Stimulated activated CD8-positive, alpha-beta memory T cell treated with anti-CD3 and anti-CD28 coated beads, Interleukin-7, amount 100 ng/mL, for 24 hours (primary cell): Measurements from ENCODE around the gene YES1.
A peak's percentile ranks its signal among the peaks of the same experiment; 100 is the strongest.
"Not testable (repeated sequence)": the region's sequence is repeated elsewhere in the genome, so short reads cannot be mapped to it uniquely, and the experiment has no call there.

ENCODE experiments used
- DNase-seq: peaks from one replicate; pipeline ENCODE4 v3.0.0-alpha.2; 2020; ENCODE audit warnings: low read depth

YES1 gene

DNA sequence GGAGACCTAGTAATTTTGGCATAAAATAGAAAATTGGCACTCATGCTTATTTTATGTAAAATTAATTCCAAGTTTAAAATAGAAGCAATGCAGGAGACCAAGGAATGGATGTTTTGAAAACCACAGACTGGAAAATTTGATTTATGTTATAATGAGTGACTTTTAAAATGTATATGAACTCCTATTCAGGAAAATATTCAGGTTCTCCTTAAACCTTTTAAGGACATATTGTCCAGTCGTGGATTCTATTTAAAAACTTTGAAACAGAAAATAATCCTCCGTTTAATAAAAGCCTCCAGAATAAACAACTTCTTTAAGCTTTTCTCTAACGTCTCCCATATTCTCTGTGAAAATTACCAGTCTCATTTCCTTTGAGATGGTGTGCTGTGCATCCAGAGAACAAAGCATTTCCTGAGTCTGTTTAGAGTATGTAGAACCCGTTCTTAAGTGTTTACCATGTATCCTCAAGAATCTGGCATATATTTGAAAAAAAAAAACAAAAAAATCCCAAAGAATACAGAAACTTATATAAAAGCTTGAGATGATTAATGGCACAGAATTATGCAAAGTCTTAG is 8.6 kb upstream of the YES1 start:
- DNase-seq, result no peak

DNA sequence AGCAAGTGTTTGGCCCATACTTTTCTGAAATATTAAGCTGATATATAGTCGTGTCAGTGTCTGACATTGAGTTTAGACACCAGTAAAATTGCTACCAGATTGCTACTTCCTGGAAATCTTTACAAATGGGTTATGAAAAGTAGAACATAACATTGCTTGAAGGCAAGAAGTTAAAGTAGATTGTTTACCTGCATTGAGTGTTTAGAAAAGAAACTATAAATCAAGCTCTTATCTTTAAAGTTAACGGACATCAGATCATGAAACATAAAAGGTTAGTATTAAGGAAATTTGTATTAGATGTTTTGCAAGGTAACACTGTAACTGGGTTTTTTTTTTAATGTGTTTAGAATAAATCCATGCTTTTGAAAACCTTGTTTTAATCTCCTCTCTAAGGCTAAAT is 4.8 kb upstream of the YES1 start:
- DNase-seq, result no peak

GRCh38 chr18:816088-816653 is 4.1 kb upstream of the YES1 start:
- DNase-seq, result no peak

- DNase-seq, result no peak
These were observed 3.3 kb upstream of the YES1 start for GRCh38 chr18:815353-815752.

DNA sequence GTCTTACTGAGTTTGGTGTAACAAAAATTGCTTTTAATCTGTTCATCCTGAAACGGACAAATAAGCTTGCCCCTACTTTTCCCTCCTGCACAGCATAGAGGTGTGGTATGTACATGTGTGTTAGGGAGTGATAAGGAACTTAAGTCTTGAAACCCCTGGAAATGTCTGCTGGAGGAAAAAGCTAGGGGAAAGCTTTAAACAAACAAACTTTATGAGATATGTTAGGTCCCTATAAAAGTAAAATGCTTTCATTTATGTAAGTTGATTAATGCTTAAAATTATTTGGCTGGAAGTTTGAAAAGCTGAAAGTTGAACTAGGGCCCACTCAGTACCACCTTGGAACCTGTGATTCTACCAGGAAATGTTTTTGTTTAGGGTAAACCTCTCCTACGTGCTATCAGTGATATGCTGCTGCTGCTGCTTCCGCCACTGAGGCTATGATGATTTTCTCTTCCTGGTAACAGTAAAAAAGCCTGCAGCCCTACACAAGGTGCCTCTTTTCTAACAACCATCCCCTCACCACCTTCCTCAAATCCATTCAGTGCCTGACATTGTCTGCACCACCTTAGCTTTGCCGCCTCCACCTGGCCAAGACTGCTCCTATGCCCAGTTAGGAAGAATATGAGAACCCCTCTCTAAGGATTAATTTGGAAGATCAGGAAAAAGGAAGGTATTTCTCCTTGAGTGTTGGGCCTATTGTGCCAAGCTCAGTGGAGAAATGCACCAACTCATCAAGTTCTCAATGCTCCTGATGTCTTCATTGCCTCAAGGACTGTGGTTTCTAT is 2.5 kb upstream of the YES1 start:
- DNase-seq, result no peak

GRCh38 chr18:813172-814071 is 1.4 kb upstream of the YES1 start:
- no peak for DNase-seq

DNA sequence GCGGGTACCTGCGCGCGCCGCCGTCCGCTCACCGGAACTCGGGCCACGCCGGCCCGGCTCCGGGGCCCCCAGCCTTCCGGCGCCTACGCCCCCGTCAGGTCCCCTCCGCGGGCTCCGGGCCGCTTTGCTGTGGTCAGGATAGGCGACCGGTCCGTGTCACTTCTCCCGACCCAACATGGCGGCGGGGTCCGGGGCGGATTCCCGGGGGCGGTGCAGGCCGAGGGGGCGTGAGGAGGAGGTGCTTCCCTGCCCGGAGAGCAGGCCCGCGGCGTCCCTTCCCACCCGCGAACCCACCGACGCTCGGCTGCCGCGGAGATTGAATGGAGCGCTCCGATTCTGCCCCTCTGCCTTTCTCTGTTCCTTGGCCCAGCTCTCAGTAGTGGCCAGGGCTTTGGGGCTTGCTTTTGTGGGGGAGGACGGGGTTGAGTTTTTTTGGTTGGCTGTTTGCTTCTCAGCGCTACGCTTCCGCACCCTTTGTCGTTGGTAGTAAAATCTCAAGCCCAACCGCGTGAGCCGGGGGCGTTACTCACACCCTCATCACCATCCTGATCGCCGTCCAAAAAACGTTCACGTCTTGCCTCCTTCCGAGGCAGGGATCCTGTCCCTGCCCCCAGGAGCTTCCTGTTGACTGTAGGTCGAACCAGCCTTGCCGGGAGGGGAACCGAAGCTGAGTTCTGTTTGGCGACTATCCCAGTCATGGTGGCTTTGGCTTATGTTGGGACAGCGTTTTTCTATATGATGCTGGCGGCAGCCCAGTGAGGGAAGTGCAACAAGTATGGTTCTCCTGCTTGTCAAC is 532 bp upstream of the YES1 start:
- DNase-seq, result peak; percentile 48

DNA sequence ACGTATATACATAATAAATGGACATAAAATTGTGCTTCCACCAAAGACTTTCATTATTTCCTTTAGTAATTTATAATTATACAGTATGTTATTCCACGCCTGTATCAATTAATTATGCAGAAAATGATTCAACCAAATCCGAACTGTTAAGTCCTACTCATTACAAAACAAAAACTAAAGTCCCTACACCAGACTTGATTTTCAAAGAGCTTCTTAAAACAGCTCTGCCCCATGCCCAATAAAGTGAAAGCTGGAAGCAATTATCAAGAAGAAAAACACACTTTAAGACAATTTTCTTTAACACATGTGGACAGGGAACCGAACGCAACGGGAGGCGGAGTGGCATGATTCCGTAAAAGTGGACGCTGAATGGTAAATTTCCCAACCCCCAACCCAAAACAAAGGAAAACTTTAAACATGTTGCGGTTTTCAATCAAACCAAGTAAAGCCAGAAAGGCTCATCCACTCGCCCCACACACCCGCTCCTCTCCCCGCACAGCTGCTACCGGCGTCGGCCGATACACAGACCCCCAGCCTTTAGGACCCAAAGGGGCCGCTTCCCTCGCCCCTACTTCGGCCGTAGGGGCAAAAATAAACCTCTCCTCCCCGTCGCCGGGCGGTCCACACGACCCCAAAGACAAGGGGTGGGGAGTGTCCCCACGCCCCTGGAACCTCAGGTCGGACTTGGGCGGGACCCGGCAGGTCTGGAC is 705 bp downstream of the YES1 start:
- no peak for DNase-seq

GRCh38 chr18:809985-810642 is 1.9 kb downstream of the YES1 start:
- DNase-seq, result no peak

DNA sequence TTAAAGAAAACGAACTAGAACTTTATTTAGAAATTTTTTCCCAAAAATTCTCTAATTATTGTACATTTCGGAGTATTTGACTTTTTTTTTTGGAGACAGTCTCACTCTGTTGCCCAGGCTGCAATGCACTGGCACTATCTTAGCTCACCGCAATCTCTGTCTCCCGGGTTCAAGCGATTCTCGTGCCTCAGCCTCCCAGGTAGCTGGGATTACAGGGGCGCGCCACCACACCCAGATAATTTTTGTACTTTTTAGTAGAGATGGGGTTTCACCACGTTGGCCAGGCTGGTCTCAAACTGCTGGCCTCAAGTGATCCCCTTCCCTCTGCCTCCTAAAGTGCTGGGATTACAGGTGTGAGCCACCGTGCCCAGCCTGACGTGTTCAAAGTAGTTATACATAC is 2.8 kb downstream of the YES1 start:
- DNase-seq, result not testable (repeated sequence)

DNA sequence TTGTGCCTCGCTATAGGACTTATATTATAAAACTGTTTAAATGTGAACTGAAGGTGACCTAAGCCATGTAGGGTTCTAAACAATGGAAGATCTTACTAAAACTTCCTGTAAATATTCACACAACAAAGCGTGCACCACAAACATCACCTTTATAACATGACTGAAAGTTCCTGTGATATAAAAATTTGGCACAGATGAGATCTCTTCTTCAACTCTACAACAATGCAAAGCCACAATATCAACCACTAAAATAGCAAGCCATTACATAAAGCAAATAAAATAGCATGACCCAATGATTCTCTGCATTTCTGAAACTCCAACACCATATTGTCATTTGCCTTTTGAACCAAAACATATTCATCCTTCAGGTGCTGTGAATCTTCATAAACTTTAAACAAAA is 3.5 kb downstream of the YES1 start:
- no peak for DNase-seq

DNA sequence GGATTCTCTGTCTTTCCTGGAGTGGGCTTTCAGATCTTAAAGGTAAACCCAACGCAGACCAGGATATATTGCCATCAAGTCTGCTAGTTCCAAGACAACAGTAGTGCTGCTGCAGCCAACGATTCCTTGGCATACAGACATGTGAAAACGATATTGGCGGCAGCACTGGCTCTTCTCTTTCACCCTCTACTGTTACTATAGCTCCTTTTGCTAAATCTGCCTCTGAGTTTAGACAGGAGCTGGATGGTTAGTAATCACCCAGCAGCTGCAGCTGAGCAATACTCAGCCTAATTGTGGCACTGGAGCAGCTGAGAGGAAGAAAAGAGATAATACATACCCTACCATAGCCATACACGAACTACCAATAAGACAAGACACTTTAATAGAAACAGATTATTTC is 4.0 kb downstream of the YES1 start:
- DNase-seq, result no peak

DNA sequence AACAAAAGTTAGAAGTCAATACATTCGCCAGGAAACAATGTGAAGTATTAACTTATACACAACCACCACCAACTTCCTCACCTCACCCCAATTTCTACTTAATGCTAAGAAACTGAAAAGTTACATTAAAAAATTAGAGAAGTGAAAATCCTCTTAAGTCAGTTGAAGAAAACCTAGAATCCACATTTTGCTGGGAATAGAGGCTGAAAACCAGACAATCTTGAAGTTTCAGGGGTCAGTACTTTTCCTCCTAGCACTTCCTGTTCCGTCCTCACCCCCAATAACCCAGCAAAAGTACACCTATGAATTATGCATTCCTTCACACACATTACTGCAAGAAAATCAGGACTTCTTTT is 6.3 kb downstream of the YES1 start:
- DNase-seq, result no peak

- no peak for DNase-seq
These were observed 6.9 kb downstream of the YES1 start for GRCh38 chr18:805008-805754.

DNA sequence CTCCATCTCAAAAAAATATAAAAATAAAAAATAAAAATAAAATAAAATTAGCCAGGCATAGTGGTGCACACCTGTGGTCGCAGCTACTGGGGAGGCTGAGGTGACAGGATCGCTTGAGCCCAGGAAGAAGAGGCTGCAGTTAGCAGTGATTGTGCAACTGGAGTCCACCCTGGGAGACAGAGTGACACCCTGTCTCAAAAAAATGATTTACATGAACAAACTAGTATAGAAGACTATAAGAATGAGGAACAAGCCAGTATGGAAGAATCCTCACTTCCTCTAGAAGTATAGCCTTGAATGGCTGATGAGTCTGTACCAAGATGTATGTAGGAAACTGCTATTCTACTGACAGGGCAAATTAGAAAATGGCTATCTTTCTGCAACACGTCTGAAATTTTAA is 10.9 kb downstream of the YES1 start:
- no peak for DNase-seq

DNA sequence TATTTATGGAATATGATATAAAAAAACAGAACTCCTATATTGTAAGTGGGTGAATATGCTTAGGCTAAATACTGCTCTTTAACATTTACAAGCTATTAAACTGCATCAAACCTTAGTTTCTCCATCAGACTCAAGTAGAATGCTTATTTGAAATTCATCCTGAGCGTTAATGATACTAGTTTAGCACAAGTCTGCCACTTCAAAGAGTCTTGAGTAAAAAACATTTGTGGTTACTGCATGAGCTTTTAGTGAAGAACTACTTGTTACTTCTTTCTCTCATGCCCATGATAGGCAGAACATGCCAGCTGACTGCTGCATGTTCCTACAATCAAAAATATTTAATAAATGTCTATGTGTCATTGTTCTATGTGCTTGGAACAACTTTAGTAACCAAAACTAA is 12.1 kb downstream of the YES1 start:
- no peak for DNase-seq

GRCh38 chr18:795383-795782 is 16.7 kb downstream of the YES1 start:
- not testable (repeated sequence) for DNase-seq

GRCh38 chr18:789397-789796 is 22.6 kb downstream of the YES1 start:
- no peak for DNase-seq

DNA sequence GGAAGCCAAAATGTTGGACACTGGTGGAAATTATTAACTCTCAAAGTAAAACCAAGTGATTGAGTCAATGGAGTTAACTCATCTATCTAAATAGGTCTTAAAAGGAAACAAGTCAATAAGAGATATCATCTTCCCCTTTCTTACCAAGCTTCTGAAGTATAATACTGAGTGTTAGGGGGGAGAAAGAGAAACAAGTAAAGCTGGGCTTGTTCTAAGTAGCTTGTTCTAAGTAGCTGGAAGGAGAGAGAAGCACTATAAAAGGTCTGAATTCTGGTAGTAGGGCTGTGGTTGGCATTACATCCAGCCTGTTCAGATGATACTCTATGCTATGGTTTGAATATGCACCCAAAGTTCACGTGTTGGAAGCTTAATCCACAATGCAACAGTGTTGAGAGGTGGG is 26.8 kb downstream of the YES1 start:
- DNase-seq, result no peak
